HL-60/S4 treated with retinoic acid at 250 ng/mL for 4 days and 3 days (cell line): ENCODE results near the gene PRSS22.

Experiments used
- in situ Hi-C: fragments of 300-500 bp; cut with MboI; formaldehyde crosslinking; loops from 2 replicates; pipeline ENCODE4 v1.7.0; 2022; ENCODE audit warnings: low sequenced_read_pairs

Gene PRSS22

DNA sequence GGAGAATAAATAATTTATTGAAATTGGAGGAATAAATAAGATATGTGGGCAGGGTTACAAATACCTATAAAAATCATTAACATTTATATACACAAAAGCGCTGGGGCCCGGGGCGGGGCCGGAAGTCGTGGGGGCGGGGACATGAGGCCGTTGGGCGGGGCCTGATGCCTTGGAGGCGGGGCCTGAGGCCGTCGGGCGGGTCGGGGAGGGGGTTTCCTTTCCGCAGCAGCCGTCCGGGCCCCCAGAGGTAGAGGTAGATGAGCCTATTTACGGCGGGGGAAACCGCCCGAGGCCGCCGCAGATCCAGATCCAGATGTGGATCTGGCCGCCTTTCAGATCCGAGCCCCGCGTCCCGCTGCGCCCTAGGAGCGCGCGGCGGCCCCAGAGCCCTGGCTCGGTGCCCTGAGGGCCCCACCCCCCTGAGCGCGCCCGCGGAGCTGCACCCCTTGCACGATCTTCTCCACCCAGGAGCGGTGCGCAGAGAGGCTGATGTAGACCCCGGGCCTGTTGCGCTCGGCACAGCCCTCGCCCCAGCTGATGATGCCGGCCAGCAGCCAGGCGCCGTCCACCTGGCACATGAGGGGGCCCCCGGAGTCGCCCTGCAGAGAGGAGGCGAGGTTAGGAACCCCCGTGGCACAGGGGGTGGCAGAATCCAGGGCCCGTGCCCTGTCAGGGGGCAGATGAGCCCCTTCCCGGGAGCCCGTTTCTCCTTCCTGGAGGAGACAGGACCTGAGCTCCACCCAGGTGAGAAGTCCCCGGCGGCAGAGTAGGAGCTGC, 5.1 kb downstream of the PRSS22 start:
- in situ Hi-C loops, result no loop called here

DNA sequence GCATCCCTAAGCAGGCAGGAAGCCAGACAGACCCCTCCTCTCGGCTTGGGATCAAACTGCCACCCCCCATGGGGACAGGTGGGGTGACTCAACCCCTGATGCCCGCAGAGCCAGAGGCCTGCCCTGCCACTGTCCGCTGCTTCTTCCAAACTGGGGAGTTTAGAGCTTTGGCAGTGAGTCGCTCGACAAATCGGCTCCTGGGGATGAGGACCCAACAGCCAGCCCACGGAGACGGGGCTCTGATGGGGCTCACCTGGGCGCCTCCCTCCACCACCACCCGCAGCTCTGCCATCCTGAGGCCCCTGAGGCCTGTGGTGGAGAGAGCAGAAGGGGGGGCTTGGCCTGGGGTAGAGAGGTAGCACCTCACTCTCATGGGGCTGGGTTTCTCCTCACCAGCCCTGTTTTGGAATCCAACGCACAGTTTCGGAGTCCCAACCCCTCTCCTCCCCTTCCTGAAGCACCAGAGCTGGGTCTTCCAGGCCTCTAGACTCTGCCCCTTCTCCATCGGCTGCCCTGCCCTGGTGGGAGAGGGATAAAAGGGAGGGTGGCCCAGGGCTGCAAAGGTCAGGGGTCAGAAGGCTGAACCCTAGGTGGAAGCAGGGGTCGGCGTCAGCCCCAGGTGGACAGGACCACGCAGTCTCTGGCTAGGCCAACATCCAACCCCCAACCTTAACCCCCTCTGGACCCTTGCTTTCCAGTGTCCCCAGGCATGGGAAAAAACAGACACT, 5.8 kb downstream of the PRSS22 start:
- in situ Hi-C loops, result no loop called here

DNA sequence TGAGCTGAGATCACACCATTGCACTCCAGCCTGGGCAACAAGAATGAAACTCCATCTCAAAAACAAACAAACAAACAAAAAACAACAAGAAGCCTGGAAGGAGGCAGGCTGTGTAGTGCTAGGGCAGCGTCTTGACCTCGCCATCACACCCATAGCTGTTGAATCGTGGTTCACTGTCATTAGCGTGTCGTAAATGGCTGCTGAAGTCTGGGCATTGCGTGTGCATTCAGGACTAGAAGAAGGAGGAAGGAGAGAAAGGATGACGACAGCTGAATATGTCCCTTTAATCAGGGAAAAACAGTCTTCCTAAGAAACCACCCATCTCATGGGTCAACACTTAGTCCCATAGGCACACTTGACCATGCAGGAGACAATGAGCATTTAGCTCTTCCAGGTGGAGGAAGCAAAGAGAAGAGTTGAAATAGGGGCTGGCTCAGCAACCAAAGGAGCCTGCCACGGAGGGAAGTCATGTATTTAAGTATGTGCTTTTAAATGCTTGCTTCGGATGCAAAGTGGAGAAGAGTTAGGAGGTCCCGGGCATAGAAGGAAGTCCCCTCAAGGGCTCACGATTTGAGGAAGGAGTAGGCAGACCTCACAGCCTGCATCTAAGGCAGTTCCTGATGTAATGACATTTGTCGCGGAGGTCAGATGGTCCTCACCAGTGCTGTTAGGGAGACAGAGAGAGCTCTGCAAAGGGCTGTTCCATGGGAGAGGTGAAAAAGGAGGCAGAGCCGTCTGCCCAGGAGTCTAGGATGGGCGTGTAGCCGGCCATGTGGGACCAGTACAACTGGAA, 8.8 kb downstream of the PRSS22 start:
- in situ Hi-C loops, result no loop called here

DNA sequence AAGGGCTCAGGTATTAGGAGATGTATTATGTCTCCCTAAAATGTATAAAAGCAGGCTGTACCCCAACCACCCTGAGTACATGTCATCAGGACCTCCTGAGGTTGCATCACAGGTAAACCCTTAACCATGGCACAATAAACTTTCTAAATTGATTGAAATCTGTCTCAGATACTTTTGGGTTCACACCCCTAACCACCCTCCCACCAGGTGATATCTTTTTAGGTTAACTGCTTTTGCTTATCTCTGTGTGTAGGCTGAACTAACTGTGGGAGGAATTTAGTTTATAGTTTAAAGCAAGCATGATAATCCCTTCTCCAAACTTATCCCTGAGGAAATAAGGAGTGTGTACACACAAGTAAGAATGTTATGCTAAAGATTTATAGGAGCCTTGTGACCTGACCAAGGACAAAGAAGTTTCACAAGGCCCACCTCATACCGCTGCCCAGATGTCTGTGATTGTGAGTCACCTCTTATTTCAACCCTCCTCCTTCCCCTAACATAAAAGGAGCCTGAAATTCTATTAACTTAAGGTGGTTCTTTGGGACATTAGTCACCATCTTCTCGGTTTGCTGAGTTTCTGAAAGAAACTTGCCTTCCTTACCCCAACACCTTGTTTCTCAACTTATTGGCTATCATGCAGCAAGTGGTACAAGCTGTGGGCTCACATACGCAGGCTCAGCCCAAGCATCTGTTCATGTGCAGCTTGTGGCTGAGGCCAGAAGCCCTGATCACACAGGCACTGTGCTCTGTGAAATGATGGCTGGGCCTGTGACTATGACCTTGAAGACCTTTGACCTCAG, 11.3 kb downstream of the PRSS22 start:
- in situ Hi-C loops, result no loop called here

GRCh38 chr16:2845116-2845515, 12.9 kb downstream of the PRSS22 start:
- in situ Hi-C loops, result no loop called here

- in situ Hi-C loops, result no loop called here
These were observed 14.4 kb downstream of the PRSS22 start for GRCh38 chr16:2843526-2843925.

- in situ Hi-C loops, result no loop called here
These were observed 15.5 kb downstream of the PRSS22 start for GRCh38 chr16:2842340-2843000.

- in situ Hi-C loops, result no loop called here
These were observed 16.2 kb downstream of the PRSS22 start for GRCh38 chr16:2841606-2842339.

DNA sequence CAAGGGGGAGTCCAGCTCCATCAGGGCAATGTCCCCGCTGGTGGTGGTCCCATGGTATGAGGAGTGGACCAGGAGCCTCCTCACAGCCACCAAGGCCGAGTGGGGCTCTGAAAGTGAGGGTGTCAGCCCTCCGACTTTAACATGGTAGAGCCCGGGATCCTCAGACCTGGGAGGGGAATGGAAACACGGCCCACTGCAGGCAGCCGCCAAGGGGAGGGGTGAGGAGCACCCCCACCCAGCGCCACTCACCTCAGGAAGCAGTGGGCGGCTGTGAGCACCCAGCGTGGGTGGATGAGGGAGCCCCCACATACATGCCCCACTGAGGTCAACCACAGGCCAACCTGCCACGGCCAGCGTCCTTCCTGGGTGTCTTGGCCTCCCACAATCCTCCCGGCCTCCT, 17.1 kb downstream of the PRSS22 start:
- in situ Hi-C loops, result no loop called here

DNA sequence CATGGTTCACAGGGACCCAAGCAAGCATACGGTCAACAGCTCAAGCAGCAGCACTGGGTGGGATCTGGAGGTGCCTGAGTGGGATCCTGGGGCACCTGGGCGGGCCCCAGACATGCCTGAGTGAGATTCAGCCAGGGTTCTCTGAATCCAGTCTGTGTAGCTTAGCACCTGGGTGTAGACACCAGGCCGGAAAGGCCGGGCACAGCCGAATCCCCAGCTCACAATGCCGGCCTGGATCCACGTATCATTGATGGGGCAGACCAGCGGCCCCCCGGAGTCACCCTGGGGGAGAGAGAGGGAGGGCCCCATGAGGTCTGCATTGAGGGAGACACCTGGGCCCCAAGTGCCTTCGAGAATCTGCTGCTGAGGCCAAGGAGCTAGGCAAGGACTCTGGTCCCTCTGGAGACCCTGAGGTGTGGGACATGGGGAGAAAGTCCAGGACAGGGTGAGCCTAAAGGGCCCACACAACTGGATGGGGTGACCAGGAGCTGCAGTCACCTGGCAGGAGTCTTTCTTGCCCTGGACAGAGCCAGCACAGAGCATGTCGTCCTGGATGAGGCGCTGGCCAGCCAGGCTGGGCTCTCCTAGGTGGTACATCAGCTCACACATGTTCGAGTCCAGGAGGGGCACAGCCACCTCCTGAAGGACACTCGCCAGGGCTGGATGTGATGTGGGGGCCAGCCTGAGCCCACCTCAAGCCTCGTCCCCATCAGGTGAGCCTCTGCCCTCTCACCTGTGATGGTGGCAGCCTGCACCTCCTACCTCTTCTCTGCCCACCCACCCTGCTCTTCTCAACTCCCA, 18.1 kb downstream of the PRSS22 start:
- in situ Hi-C loops, result no loop called here

GRCh38 chr16:2838928-2839327, 19.0 kb downstream of the PRSS22 start:
- in situ Hi-C loops, result no loop called here

- in situ Hi-C loops, result no loop called here
These were observed 21.1 kb downstream of the PRSS22 start for GRCh38 chr16:2836646-2837508.

GRCh38 chr16:2835638-2836493, 22.1 kb downstream of the PRSS22 start:
- in situ Hi-C loops, result no loop called here

- in situ Hi-C loops, result no loop called here
These were observed 23.0 kb downstream of the PRSS22 start for GRCh38 chr16:2834968-2835367.

DNA sequence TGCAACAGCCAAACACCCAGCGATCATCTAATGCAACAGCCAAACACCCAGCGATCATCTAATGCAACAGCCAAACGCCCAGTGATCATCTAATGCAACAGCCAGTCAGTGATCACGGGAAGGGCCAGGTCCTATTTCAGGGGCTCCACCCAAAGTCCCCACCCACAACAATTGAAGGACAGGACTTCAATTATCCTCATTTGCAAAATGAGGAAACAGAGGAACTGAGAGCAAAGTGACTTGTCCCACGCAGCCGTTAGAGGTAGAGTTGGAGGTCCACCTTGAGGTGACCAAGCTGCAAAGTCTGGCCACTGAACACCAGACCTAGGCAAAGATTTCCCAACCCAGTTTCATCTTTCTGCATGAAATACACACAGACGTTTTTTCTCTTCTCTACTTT, 24.2 kb downstream of the PRSS22 start:
- in situ Hi-C loops, result no loop called here

DNA sequence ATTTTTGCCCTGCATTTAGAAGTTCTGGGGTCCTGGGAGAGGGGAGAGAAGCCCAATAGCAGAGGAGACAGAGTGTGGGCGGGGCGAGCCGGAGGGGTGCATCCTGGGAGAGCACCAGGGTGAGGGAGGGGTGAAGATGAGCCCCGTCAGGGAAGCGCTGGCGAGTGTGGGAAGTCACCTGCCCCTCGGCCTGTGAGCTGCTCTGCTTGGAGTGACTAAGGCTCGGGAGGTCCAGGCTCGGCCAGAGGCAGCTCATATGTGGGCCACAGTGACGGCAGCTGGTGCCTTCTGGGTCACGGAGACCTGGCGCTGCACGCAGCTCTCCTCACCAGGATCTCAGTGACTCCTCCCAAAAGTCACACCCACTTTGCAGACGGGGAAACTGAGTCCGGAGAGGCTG, 26.8 kb downstream of the PRSS22 start:
- in situ Hi-C loops, result no loop called here

DNA sequence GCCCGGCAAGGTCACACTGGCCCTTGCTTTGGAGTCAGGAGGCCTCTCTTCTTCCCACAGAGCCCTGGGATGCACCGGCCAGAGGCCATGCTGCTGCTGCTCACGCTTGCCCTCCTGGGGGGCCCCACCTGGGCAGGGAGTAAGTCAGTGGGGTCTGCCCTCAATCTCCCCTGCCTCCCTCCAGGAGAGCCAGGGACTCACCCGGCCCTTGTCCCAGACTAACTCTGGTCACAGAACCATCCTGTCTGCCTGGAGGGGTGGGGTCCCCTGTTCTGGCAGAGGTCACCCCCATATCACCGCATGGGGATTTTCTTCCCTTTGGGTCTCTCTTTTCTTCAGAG, 27.6 kb downstream of the PRSS22 start:
- in situ Hi-C loops, result no loop called here
